Suprapubic skin (tissue), 4 donors: ENCODE data around the gene CHST5. TPM values are rescaled to one million over a fixed set of nuclear protein-coding genes. Genes with fewer than 3 reads are reported as not detected.

Experiments
- DNase-seq, 2 donors: peaks; one replicate each; pipeline ENCODE4 v3.0.0-alpha.2; 2019; ENCODE audit warnings: low spot score in 2 of 2
- H3K27ac ChIP-seq: fragments of 200-600 bp; sonication (generic); one replicate; pipeline ENCODE4 v1.5.1; 2019
- H3K27me3 ChIP-seq: fragments of 200-600 bp; sonication (generic); one replicate; pipeline ENCODE4 v1.5.1; 2019
- H3K36me3 ChIP-seq: fragments of 200-600 bp; sonication (generic); one replicate; pipeline ENCODE4 v1.5.1; 2019
- H3K4me1 ChIP-seq: fragments of 200-600 bp; sonication (generic); one replicate; pipeline ENCODE4 v1.5.1; 2019
- H3K4me3 ChIP-seq: fragments of 200-600 bp; sonication (generic); one replicate; pipeline ENCODE4 v1.5.1; 2019; ENCODE audit warnings: mild to moderate bottlenecking
- H3K9me3 ChIP-seq: fragments of 200-600 bp; sonication (generic); one replicate; pipeline ENCODE4 v1.5.1; 2019
- EP300 ChIP-seq: sonication (generic); formaldehyde crosslinking; IDR thresholded peaks from one replicate; pipeline ENCODE4 v1.6.1; 2017; ENCODE audit warnings: antibody characterized with exemption
- POLR2A ChIP-seq, 2 donors: fragments of 450-650 bp; IDR thresholded peaks; one replicate each; pipeline ENCODE4 v1.6.1; 2017; ENCODE audit warnings: antibody characterized with exemption in 2 of 2, mild to moderate bottlenecking in 2 of 2, moderate library complexity in 2 of 2
- POLR2AphosphoS5 ChIP-seq, 3 donors: sonication (generic); formaldehyde crosslinking; IDR thresholded peaks; one replicate each; pipeline ENCODE4 v1.6.1; 2017; ENCODE audit warnings: antibody characterized with exemption in 3 of 3
- WGBS: methylation state at CpG from one replicate; pipeline ENCODE4 v1.1.5; 2018; 5-methylcytosine and 5-hydroxymethylcytosine counted together
- total RNA-seq, 4 donors: library from RNA; depleted of rRNA; stranded (reverse); fragments of >200 nt; gene quantifications; one replicate each; pipeline ENCODE4 v1.1.0, GENCODE V29; 2016
- TF ChIP-seq, protein P1 (sequence below), 2 donors: fragments of 200-600 bp in 1 of 2; fragments of 450-650 bp in 1 of 2; sonication (generic) in 1 of 2; IDR thresholded peaks; one replicate each; pipeline ENCODE4 v1.5.1; 2016 to 2019; ENCODE audit warnings: antibody characterized with exemption in 2 of 2, mild to moderate bottlenecking in 1 of 2, moderate library complexity in 1 of 2

Gene CHST5
- total RNA-seq, 4 donors from 2014 or later, result 0.31 to 0.56 TPM; not detected in 2

DNA sequence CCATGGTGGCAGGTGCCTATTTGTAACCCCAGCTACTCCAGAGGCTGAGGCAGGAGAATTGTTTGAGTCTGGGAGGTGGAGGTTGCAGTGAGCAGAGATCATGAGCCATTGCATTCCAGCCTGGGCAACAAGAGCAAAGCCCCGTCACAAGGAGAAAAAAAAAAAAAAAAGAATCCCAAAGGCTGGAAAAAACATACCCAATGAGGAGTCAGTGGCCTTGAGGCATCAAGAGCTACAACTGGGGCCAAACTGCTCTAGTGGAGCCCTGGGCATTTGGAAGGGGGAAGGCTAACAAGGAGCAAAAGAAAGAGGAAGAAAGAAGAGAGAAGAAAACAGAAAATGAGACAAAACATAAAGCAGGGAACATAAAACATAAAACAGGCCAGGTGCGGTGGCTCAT, 47.6 kb downstream of the CHST5 start:
- Histone ChIP-seq H3K36me3 (no peaks in the 10 kb centered on the region), H3K9me3 (no peaks in the 10 kb centered on the region), H3K4me3 (no peak overlapping the region), H3K27me3 (peaks cover 5% of the 10 kb centered on the region), H3K27ac (no peak overlapping the region), H3K4me1 (peaks cover 8% of the 10 kb centered on the region)
- DNase-seq, result no peak
- TF ChIP-seq POLR2AphosphoS5 (IDR thresholded peaks at IDR 0.05) (no peak), POLR2A (IDR thresholded peaks at IDR 0.05) (no peak), EP300 (no peak)
- TF ChIP-seq, protein P1, sequence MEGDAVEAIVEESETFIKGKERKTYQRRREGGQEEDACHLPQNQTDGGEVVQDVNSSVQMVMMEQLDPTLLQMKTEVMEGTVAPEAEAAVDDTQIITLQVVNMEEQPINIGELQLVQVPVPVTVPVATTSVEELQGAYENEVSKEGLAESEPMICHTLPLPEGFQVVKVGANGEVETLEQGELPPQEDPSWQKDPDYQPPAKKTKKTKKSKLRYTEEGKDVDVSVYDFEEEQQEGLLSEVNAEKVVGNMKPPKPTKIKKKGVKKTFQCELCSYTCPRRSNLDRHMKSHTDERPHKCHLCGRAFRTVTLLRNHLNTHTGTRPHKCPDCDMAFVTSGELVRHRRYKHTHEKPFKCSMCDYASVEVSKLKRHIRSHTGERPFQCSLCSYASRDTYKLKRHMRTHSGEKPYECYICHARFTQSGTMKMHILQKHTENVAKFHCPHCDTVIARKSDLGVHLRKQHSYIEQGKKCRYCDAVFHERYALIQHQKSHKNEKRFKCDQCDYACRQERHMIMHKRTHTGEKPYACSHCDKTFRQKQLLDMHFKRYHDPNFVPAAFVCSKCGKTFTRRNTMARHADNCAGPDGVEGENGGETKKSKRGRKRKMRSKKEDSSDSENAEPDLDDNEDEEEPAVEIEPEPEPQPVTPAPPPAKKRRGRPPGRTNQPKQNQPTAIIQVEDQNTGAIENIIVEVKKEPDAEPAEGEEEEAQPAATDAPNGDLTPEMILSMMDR (IDR thresholded peaks at IDR 0.05), result no peak
- 92% methylated on average over 2 of the region's 2 CpGs for WGBS

DNA sequence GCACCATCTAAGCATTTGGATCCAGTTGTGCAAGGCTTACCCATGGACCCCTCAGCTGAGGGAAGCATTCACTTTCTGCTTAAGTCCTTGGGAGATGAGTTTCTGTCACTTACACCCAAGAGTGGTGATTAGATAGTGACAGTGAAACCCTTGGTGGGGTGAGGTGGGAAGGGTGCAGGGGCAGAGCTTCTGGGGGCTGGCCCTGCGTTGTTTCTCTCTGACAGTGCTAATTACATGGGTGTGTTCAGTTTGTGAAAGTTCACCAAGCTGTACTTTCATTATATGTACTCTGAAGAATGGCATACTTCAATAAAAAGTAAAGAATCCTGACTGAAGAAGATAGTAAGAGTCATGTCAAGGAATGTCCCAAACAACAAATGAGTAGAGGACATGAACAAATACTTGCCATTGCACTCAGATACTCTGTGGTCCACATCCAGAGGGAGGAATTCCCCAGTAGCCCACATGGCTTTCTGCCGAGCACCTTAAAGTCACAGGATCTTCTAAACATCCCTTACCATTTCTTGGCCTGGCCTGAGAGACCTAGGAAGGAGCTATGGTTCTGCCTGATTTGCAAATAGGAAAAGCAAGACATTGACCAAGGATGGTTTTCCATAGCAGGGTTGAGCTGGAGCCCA, 49.1 kb downstream of the CHST5 start:
- peaks cover 8% of the 10 kb centered on the region for H3K4me1 ChIP-seq
- no peak for TF ChIP-seq EP300
- TF ChIP-seq, protein P1 (IDR thresholded peaks at IDR 0.05), result no peak
- H3K9me3 ChIP-seq, result no peaks in the 10 kb centered on the region
- WGBS, result 53% methylated on average over 2 of the region's 2 CpGs
- no peak for DNase-seq
- no peaks in the 10 kb centered on the region for H3K36me3 ChIP-seq
- no peak overlapping the region for H3K4me3 ChIP-seq
- no peak overlapping the region for H3K27ac ChIP-seq
- peaks cover 3% of the 10 kb centered on the region for H3K27me3 ChIP-seq

DNA sequence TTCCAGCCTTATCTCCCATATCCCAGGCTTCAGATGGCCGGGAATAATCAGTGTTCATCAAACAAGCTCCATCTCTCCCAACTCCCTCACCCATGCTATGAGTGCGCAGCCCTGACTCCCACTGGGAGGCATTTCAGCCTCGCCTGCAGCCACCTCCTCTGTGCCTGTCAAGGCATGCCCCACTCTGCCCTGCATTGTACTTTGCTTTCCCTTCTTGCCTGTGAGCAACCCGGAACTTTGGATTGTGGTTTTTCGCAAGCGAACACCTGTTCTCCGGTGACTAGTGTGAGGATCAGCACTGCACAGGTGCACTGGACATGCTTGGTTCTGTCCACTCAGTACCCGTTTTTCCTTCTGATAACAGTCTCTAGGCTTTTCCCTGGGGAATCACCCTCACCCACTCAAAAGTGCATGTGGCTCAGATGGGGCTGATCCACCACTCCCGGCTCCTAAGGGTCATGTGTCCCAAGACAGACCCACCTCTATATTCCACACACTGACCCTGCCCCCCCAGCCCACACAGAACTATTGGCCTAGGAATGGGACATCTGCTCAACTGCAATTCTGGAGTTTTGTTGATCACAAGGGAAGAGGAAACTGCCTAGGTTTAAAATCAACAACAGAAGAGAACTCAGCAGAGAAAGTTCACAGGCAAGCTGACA, 49.8 kb downstream of the CHST5 start:
- no peak overlapping the region for H3K27ac ChIP-seq
- TF ChIP-seq POLR2AphosphoS5 (IDR thresholded peaks at IDR 0.05) (no peak), EP300 (no peak), POLR2A (IDR thresholded peaks at IDR 0.05) (no peak)
- TF ChIP-seq, protein P1 (IDR thresholded peaks at IDR 0.05), result no peak
- H3K4me1 ChIP-seq, result peaks cover 8% of the 10 kb centered on the region
- no peak for DNase-seq
- WGBS, result 41% methylated on average over 9 of the region's 9 CpGs
- H3K27me3 ChIP-seq, result no peaks in the 10 kb centered on the region
- no peak overlapping the region for H3K4me3 ChIP-seq
- no peaks in the 10 kb centered on the region for H3K36me3 ChIP-seq
- H3K9me3 ChIP-seq, result no peaks in the 10 kb centered on the region

DNA sequence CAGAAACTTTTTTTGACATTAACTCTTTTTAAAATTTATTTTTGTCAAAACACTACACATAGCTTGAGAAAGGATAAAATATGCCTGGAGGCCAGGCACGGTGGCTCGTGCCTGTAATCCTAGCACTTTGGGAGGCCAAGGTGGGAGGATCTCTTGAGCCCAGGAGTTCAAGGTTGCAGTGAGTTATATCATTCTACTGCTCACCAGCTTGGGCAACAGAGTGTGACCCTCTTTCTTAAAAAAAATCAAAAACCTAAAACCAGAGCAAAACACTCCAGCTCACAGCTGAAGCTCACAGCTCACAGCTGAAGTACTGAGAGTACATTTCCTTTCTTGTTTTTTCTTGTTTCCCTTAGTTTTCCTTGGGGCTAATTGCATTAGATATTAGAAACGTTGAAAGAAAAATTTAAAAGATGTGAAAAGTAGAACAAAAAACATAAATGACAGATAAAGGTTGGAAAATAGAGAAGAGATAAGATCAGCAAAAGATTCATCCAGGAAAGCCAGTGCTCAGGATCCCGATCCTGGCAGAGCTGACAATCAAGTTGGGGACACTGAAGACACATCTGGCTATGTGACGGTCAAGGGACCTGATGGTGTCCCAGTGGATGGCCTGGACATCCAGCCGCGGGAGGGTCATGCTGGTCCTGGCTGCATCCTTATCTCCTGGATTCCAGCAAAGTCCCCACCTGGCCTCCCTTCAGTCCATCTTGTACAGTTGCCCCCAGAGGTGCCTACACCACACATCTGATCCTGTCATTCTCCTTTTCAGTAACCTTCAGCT, 50.5 kb downstream of the CHST5 start:
- no peak overlapping the region for H3K27ac ChIP-seq
- no peaks in the 10 kb centered on the region for H3K36me3 ChIP-seq
- TF ChIP-seq POLR2A (IDR thresholded peaks at IDR 0.05), result no peak
- H3K4me1 ChIP-seq, result peaks cover 8% of the 10 kb centered on the region
- 79% methylated on average over 7 of the region's 7 CpGs for WGBS
- no peak overlapping the region for H3K4me3 ChIP-seq
- DNase-seq, result no peak
- no peaks in the 10 kb centered on the region for H3K9me3 ChIP-seq
- no peaks in the 10 kb centered on the region for H3K27me3 ChIP-seq

DNA sequence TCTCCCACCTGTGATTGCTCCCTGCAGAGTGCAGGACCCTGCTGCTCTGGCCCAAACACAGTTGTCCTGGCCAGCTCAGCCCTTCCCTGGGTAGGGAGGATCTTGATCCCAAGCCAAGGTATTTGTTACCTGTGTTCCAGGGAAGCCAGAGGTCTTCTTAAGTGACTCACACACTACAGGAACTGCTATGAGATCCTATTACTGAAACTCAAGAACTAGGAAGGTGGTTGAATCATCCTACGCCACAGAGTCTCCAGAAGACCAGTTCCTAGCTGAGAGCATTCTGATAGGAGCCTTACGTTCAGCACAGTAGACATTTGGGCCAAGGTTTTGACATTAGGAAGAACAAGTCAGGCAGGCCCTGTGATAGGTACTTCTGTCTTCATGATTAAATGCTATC, 52.7 kb downstream of the CHST5 start:
- no peak overlapping the region for H3K4me3 ChIP-seq
- 45% methylated on average over 2 of the region's 2 CpGs for WGBS
- TF ChIP-seq POLR2A (IDR thresholded peaks at IDR 0.05) (no peak), POLR2AphosphoS5 (IDR thresholded peaks at IDR 0.05) (no peak), EP300 (no peak)
- TF ChIP-seq, protein P1 (IDR thresholded peaks at IDR 0.05), result no peak
- no peak overlapping the region for H3K27ac ChIP-seq
- no peaks in the 10 kb centered on the region for H3K36me3 ChIP-seq
- DNase-seq, result no peak
- H3K9me3 ChIP-seq, result no peaks in the 10 kb centered on the region
- H3K4me1 ChIP-seq, result peaks cover 8% of the 10 kb centered on the region
- no peaks in the 10 kb centered on the region for H3K27me3 ChIP-seq
